Type B pancreatic cell (in vitro differentiated cells): ENCODE results near the gene ZNF473. TPM values are rescaled to one million over a fixed set of nuclear protein-coding genes. Genes with fewer than 3 reads are reported as not detected.

ENCODE experiments used
- DNase-seq: peaks from one replicate; pipeline ENCODE4 v3.0.0; 2021; ENCODE audit warnings: mixed read lengths; ENCODE audit not compliant: unreplicated experiment; ENCODE audit errors: extremely low spot score
- H3K27ac Mint-ChIP-seq: 2 replicates; pipeline ENCODE4 v1.8.0; 2021; ENCODE audit warnings: mild to moderate bottlenecking, mixed read lengths
- H3K27me3 Mint-ChIP-seq: 2 replicates; pipeline ENCODE4 v1.8.0; 2021; ENCODE audit warnings: mixed read lengths
- H3K36me3 Mint-ChIP-seq: 2 replicates; pipeline ENCODE4 v1.8.0; 2021; ENCODE audit warnings: mixed read lengths
- H3K4me1 Mint-ChIP-seq: one replicate; pipeline ENCODE4 v1.8.0; 2021; ENCODE audit warnings: mixed read lengths; ENCODE audit not compliant: unreplicated experiment
- H3K4me3 Mint-ChIP-seq: 2 replicates; pipeline ENCODE4 v1.8.0; 2021; ENCODE audit warnings: mild to moderate bottlenecking, mixed read lengths
- H3K9me3 Mint-ChIP-seq: 2 replicates; pipeline ENCODE4 v1.8.0; 2021; ENCODE audit warnings: mixed read lengths
- CTCF ChIP-seq: fragments of 200-600 bp; sonication (generic); conservative IDR thresholded peaks from 2 replicates; pipeline ENCODE4 v1.5.0; 2021; ENCODE audit warnings: antibody characterized with exemption, mild to moderate bottlenecking
- total RNA-seq: library from RNA; stranded (reverse); gene quantifications from 2 replicates; pipeline ENCODE4 v1.2.1, GENCODE V29; 2021; ENCODE audit warnings: low replicate concordance

ZNF473 gene
- total RNA-seq, 1 donor from 2014 or later = 14.3 TPM

GRCh38 chr19:50016225-50016807 lies 9.5 kb upstream of the ZNF473 start:
- no peak overlapping the region for H3K27ac Mint-ChIP-seq
- no peak for DNase-seq
- no peaks in the 10 kb centered on the region for H3K9me3 Mint-ChIP-seq
- H3K4me3 Mint-ChIP-seq = no peak overlapping the region
- H3K4me1 Mint-ChIP-seq = no peaks in the 10 kb centered on the region
- TF ChIP-seq CTCF = no peak
- H3K36me3 Mint-ChIP-seq = peaks cover 19% of the 10 kb centered on the region
- H3K27me3 Mint-ChIP-seq = no peaks in the 10 kb centered on the region

- Mint-ChIP-seq H3K27ac (no peak overlapping the region), H3K4me3 (no peak overlapping the region), H3K36me3 (peaks cover 7% of the 10 kb centered on the region), H3K27me3 (no peaks in the 10 kb centered on the region), H3K9me3 (no peaks in the 10 kb centered on the region), H3K4me1 (peaks cover 4% of the 10 kb centered on the region)
- TF ChIP-seq CTCF = no peak
- no peak for DNase-seq
Observed at GRCh38 chr19:50020481-50020880, 5.3 kb upstream of the ZNF473 start.

- Mint-ChIP-seq H3K9me3 (peaks cover 3% of the 10 kb centered on the region), H3K27ac (peak overlapping the region; percentile 57), H3K4me1 (peaks cover 18% of the 10 kb centered on the region), H3K36me3 (peaks cover 11% of the 10 kb centered on the region), H3K4me3 (no peak overlapping the region), H3K27me3 (no peaks in the 10 kb centered on the region)
- no peak for TF ChIP-seq CTCF
- no peak for DNase-seq
Observed at GRCh38 chr19:50022823-50023222, 3.0 kb upstream of the ZNF473 start.

- H3K36me3 Mint-ChIP-seq = peaks cover 15% of the 10 kb centered on the region
- H3K9me3 Mint-ChIP-seq = peaks cover 3% of the 10 kb centered on the region
- TF ChIP-seq CTCF = no peak
- H3K27me3 Mint-ChIP-seq = no peaks in the 10 kb centered on the region
- H3K4me3 Mint-ChIP-seq = peak overlapping the region; percentile 98
- peaks cover 18% of the 10 kb centered on the region for H3K4me1 Mint-ChIP-seq
- DNase-seq = no peak
- H3K27ac Mint-ChIP-seq = peak overlapping the region; percentile 97
Observed at GRCh38 chr19:50024719-50025021, 1.1 kb upstream of the ZNF473 start.

- no peaks in the 10 kb centered on the region for H3K27me3 Mint-ChIP-seq
- peaks cover 3% of the 10 kb centered on the region for H3K9me3 Mint-ChIP-seq
- peak within 1 kb of the TSS; percentile 98 for H3K4me3 Mint-ChIP-seq
- peak; percentile 99 for DNase-seq
- peaks cover 18% of the 10 kb centered on the region for H3K4me1 Mint-ChIP-seq
- TF ChIP-seq CTCF = no peak
- peak within 1 kb of the TSS; percentile 97 for H3K27ac Mint-ChIP-seq
- H3K36me3 Mint-ChIP-seq = peaks cover 16% of the 10 kb centered on the region
Observed at GRCh38 chr19:50025022-50025793, 597 bp upstream of the ZNF473 start, which contains the start of gene VRK3. TSS of gene VRK3 (minus strand) at chr19:50025372. CDS start at chr19:50016162, 9,210 bp downstream.
